ENCODE results near the gene CDK4.
"Not testable (repeated sequence)": the region's sequence is repeated elsewhere in the genome, so short reads cannot be mapped to it uniquely, and the experiment has no call there.

Gene CDK4

GRCh38 chr12:57726151-57726883, 25.8 kb downstream of the CDK4 start:
- DNase-seq (ENCODE audit: low read depth in 2 of 2) = no peak

GRCh38 chr12:57725851-57726150, 26.3 kb downstream of the CDK4 start:
- no peak for DNase-seq (ENCODE audit: low read depth in 2 of 2)

GRCh38 chr12:57724936-57725740, 27.0 kb downstream of the CDK4 start:
- no peak for DNase-seq (ENCODE audit: low read depth in 2 of 2)

- no peak for DNase-seq (ENCODE audit: low read depth in 2 of 2)
Measured at GRCh38 chr12:57724003-57724935, 27.8 kb downstream of the CDK4 start.

- DNase-seq (ENCODE audit: low read depth in 2 of 2) = no peak
Measured at GRCh38 chr12:57723630-57723962, 28.5 kb downstream of the CDK4 start.

GRCh38 chr12:57722716-57723629, 29.1 kb downstream of the CDK4 start:
- no peak for DNase-seq (ENCODE audit: low read depth in 2 of 2)

- DNase-seq (ENCODE audit: low read depth in 2 of 2) = not testable (repeated sequence)
Measured at GRCh38 chr12:57721846-57722608, 30.1 kb downstream of the CDK4 start.

- no peak for DNase-seq (ENCODE audit: low read depth in 2 of 2)
Measured at GRCh38 chr12:57720606-57721595, 31.2 kb downstream of the CDK4 start.

- DNase-seq (ENCODE audit: low read depth in 2 of 2) = no peak
Measured at GRCh38 chr12:57719777-57720605, 32.1 kb downstream of the CDK4 start.

GRCh38 chr12:57718641-57719528, 33.2 kb downstream of the CDK4 start:
- DNase-seq (ENCODE audit: low read depth in 2 of 2) = no peak

- no peak for DNase-seq (ENCODE audit: low read depth in 2 of 2)
Measured at GRCh38 chr12:57717846-57718640, 34.1 kb downstream of the CDK4 start.

- DNase-seq (ENCODE audit: low read depth in 2 of 2) = no peak
Measured at GRCh38 chr12:57717131-57717530, 35.0 kb downstream of the CDK4 start.

- DNase-seq (ENCODE audit: low read depth in 2 of 2) = no peak
Measured at GRCh38 chr12:57716305-57716704, 35.8 kb downstream of the CDK4 start.

- no peak for DNase-seq (ENCODE audit: low read depth in 2 of 2)
Measured at GRCh38 chr12:57715786-57716185, 36.3 kb downstream of the CDK4 start.

GRCh38 chr12:57715036-57715748, 36.9 kb downstream of the CDK4 start:
- DNase-seq (ENCODE audit: low read depth in 2 of 2) = not testable (repeated sequence)

GRCh38 chr12:57713209-57713608, 38.9 kb downstream of the CDK4 start:
- no peak for DNase-seq (ENCODE audit: low read depth in 2 of 2)
